ENCODE data around the gene TMEM270. TPM values are rescaled to one million over a fixed set of nuclear protein-coding genes. Genes with fewer than 3 reads are reported as not detected.
A peak's percentile ranks its signal among the peaks of the same experiment; 100 is the strongest.
"Not testable (repeated sequence)": the region's sequence is repeated elsewhere in the genome, so short reads cannot be mapped to it uniquely, and the experiment has no call there.

The TMEM270 gene
- total and polyA plus RNA-seq, 2 experiments from 2014 or later = not detected

DNA sequence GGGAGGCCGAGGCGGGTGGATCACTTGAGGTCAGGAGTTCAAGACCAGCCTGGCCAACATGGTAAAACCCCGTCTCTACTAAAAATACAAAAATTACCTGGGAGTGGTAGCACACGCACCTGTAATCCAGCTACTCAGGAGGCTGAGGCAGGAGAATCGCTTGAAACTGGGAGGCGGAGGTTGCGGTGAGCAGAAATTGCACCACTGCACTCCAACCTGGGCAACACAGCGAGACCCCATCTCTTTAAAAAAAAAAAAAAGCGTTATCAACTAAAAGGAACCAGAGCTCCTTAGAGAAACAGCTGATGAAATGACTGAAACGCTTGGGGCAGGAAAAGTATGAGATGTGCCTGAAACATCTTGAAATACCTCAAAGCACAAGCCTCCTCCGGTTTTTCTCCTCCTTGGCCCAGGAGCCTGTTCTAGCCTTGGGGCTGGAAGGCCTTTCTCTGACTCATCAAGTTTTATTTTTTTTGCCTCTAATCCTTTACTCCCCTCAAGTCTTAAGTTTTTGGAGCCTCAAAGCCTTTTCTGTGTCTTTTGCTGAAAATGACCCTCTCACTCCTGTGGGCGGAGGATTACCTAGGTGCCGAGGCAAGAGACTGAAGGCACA lies 16.0 kb upstream of the TMEM270 start:
- peaks cover 13% of the 10 kb centered on the region for H3K4me1 ChIP-seq (ENCODE audit: low read depth)
- TF ChIP-seq, protein P1, sequence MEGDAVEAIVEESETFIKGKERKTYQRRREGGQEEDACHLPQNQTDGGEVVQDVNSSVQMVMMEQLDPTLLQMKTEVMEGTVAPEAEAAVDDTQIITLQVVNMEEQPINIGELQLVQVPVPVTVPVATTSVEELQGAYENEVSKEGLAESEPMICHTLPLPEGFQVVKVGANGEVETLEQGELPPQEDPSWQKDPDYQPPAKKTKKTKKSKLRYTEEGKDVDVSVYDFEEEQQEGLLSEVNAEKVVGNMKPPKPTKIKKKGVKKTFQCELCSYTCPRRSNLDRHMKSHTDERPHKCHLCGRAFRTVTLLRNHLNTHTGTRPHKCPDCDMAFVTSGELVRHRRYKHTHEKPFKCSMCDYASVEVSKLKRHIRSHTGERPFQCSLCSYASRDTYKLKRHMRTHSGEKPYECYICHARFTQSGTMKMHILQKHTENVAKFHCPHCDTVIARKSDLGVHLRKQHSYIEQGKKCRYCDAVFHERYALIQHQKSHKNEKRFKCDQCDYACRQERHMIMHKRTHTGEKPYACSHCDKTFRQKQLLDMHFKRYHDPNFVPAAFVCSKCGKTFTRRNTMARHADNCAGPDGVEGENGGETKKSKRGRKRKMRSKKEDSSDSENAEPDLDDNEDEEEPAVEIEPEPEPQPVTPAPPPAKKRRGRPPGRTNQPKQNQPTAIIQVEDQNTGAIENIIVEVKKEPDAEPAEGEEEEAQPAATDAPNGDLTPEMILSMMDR (IDR thresholded peaks at IDR 0.05; ENCODE audit: low read depth, low read length) = no peak
- peak in 1 of 2 donors; percentile 61 for DNase-seq (ENCODE audit: low read depth in 1 of 2, low spot score in 1 of 2)
- no peaks in the 10 kb centered on the region for H3K9me3 ChIP-seq (ENCODE audit: low read depth)
- H3K4me3 ChIP-seq = no peak overlapping the region
- H3K36me3 ChIP-seq = no peaks in the 10 kb centered on the region
- no peak overlapping the region for H3K27ac ChIP-seq
- H3K27me3 ChIP-seq = no peaks in the 10 kb centered on the region

DNA sequence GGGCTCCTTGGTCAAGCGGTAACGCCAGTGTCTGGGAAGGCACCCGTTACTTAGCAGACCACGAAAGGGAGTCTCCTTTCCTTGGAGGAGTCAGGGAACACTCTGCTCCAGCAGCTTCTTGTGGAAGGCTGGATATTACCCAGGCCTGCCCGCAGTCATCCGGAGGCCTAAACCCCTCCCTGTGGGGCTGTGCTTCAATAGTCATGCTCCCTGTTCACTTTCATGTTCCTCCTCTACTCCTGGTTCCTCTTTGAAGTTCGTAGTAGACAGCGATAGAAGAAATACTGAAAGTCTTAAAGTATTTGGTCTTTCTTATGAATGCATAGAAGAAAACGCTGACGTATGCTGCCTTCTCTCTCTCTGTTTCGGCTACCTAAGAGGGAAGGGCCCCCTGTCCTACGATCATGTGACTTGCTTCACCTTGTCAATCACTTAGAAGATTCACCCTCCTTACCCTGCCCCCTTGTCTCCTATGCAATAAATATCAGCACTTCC lies 15.2 kb upstream of the TMEM270 start:
- DNase-seq (ENCODE audit: low read depth in 1 of 2, low spot score in 1 of 2) = peak in 1 of 2 donors; percentile 64
- peaks cover 13% of the 10 kb centered on the region for H3K4me1 ChIP-seq (ENCODE audit: low read depth)
- not testable (repeated sequence) for H3K4me3 ChIP-seq; H3K27me3 ChIP-seq; H3K9me3 ChIP-seq (ENCODE audit: low read depth); H3K36me3 ChIP-seq
- H3K27ac ChIP-seq = peak overlapping the region; percentile 26

DNA sequence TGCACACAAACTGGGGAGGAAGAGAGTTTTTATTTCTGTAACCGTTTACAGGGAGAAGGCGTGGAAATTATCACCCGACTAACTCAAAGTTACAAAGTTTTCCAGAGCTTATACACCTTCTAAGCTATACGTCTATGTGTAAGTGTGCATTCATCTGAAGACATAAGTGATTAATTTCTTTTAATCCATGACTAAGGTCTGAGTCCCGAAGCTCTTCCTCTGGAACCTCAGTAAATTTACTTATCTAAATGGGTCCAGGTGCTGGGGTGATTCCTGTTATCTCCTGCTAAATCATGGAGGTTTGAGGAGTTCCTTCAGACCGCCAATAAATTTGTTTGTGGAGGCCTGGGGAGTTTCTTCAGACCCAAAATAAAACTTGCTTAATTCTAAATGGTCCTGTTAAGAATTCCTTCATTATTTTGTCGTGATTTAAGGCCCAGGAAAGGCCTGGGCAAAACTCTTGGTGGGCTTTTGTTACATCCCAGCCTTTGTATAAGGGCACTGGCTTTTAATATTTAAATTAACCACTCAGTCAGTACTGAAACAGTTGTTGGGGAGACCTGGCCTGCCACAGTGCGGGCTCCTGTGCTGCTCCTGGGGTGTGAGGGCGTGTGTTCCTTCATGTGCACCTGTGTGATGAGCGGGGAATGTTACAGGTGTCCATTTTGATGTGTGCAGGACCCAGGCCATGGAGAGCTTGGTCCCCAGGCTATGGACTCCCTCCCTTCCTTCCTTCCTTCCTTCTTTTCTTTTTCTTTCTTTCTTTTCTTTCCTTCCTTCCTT lies 12.8 kb upstream of the TMEM270 start:
- H3K4me3 ChIP-seq = no peak overlapping the region
- H3K27me3 ChIP-seq = no peaks in the 10 kb centered on the region
- no peak overlapping the region for H3K27ac ChIP-seq
- no peaks in the 10 kb centered on the region for H3K9me3 ChIP-seq (ENCODE audit: low read depth)
- TF ChIP-seq, protein P1 (IDR thresholded peaks at IDR 0.05; ENCODE audit: low read depth, low read length) = no peak
- no peaks in the 10 kb centered on the region for H3K36me3 ChIP-seq
- DNase-seq (ENCODE audit: low read depth in 1 of 2, low spot score in 1 of 2) = no peak
- peaks cover 10% of the 10 kb centered on the region for H3K4me1 ChIP-seq (ENCODE audit: low read depth)

DNA sequence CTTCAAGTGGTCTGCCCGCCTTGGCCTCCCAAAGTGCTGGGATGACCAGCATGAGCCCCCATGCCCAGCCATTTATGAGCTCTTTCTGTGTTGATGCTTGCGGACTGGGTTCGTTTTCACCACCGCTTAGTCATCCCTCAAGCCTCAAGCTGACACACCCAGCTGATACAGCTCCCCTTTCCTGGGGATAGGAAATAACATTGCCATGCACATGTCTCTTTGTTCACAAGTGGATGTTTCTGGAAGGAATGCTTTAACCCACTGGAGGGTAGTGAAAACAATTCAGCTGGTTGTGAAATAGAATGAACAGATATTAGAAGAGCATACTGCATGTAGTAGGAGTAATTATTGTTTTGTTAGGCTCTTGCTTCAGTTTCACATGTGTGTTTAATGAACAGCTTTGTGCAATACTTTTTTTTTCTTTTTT lies 10.2 kb upstream of the TMEM270 start:
- no peak overlapping the region for H3K27ac ChIP-seq
- no peaks in the 10 kb centered on the region for H3K9me3 ChIP-seq (ENCODE audit: low read depth)
- peaks cover 2% of the 10 kb centered on the region for H3K27me3 ChIP-seq
- TF ChIP-seq, protein P1 (IDR thresholded peaks at IDR 0.05; ENCODE audit: low read depth, low read length) = no peak
- no peak overlapping the region for H3K4me3 ChIP-seq
- DNase-seq (ENCODE audit: low read depth in 1 of 2, low spot score in 1 of 2) = peak in 1 of 2 donors; percentile 97
- H3K4me1 ChIP-seq (ENCODE audit: low read depth) = peaks cover 3% of the 10 kb centered on the region
- H3K36me3 ChIP-seq = no peaks in the 10 kb centered on the region

DNA sequence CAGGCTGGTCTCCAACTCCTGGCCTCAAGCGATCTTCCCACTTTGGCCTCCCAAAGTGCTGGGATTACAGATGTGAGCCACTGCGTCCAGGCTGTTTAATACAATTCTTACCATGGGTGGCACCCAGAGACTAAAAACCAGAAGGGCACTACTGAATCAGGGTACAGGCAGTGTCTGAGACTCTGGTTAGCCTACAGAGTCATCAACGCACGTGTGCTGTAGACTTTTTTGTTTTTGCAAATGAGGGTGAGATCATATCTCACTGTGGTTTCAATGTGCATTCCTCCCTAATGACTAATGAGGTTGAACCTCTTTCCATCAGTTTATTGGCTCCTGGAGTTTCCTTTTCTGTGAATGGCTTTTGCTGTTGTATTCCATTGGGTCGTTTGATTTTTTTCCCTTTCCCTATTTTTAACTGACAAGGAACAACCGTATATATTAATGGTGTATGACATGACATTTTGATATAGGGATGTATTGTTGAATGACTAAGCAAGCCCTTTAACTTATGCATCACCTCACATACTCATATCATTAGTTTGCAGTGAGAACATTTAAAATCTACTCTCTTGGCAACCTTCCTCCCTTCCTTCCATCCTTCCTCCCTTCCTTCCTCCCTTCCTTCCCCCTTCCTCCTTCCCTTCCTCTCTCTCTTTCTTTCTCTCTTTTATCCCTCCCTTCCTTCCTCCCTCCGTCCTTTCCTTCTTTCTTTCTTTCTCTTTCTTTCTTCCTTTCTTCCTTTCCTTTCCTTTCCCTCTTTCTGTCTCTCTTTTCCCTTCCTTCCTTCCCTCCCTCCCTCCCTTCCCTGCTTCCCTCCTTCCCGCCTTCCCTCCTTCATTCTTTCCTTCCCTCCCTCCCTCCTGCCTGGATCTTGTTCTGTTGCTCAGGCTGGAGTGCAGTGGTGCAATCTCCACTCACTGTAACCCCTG lies 9.3 kb upstream of the TMEM270 start:
- Histone ChIP-seq H3K9me3 (ENCODE audit: low read depth) (no peaks in the 10 kb centered on the region), H3K27ac (no peak overlapping the region), H3K4me1 (ENCODE audit: low read depth) (peaks cover 3% of the 10 kb centered on the region), H3K36me3 (no peaks in the 10 kb centered on the region), H3K4me3 (no peak overlapping the region), H3K27me3 (peaks cover 5% of the 10 kb centered on the region)
- TF ChIP-seq, protein P1 (IDR thresholded peaks at IDR 0.05; ENCODE audit: low read depth, low read length) = no peak
- DNase-seq (ENCODE audit: low read depth in 1 of 2, low spot score in 1 of 2) = peak in 1 of 2 donors; percentile 96
